GM12874 (cell line): Measurements from ENCODE around the gene CALHM5.

Experiments
- TF ChIP-seq, protein P1 (sequence below): IDR thresholded peaks from 2 replicates; pipeline ENCODE4 v1.5.1; 2011; ENCODE audit warnings: low read depth, mild to moderate bottlenecking, control low read depth, low read length, moderate library complexity; ENCODE audit not compliant: insufficient read depth

CALHM5 gene

DNA sequence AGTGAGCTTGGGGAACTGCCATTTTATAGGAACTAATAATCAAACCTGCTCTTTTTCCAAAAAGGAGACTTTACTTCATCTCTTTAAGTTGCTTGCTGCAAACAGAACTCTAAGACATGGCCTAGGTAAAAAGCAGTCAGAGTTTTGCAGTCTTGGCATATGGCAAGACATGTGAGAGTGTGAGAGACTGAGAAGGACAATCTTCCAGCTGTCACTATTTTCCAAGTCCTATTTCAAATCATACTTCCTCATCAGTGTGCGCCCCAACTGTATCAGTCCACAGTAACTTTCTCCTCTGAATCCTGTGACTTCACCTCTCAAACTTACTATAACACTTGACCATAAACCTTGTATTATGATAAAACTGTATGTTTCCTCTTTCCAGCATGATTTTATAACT, 39.9 kb upstream of the CALHM5 start:
- TF ChIP-seq, protein P1, sequence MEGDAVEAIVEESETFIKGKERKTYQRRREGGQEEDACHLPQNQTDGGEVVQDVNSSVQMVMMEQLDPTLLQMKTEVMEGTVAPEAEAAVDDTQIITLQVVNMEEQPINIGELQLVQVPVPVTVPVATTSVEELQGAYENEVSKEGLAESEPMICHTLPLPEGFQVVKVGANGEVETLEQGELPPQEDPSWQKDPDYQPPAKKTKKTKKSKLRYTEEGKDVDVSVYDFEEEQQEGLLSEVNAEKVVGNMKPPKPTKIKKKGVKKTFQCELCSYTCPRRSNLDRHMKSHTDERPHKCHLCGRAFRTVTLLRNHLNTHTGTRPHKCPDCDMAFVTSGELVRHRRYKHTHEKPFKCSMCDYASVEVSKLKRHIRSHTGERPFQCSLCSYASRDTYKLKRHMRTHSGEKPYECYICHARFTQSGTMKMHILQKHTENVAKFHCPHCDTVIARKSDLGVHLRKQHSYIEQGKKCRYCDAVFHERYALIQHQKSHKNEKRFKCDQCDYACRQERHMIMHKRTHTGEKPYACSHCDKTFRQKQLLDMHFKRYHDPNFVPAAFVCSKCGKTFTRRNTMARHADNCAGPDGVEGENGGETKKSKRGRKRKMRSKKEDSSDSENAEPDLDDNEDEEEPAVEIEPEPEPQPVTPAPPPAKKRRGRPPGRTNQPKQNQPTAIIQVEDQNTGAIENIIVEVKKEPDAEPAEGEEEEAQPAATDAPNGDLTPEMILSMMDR = no peak

GRCh38 chr6:116472706-116473105, 38.7 kb upstream of the CALHM5 start:
- TF ChIP-seq, protein P1 = no peak

GRCh38 chr6:116475141-116475540, 36.3 kb upstream of the CALHM5 start:
- TF ChIP-seq, protein P1 = no peak

- TF ChIP-seq, protein P1 = no peak
These were observed 35.3 kb upstream of the CALHM5 start for GRCh38 chr6:116476002-116476678.

- TF ChIP-seq, protein P1 = no peak
These were observed 28.7 kb upstream of the CALHM5 start for GRCh38 chr6:116482780-116483179.

- TF ChIP-seq, protein P1 = no peak
These were observed 27.8 kb upstream of the CALHM5 start for GRCh38 chr6:116483616-116484015.

DNA sequence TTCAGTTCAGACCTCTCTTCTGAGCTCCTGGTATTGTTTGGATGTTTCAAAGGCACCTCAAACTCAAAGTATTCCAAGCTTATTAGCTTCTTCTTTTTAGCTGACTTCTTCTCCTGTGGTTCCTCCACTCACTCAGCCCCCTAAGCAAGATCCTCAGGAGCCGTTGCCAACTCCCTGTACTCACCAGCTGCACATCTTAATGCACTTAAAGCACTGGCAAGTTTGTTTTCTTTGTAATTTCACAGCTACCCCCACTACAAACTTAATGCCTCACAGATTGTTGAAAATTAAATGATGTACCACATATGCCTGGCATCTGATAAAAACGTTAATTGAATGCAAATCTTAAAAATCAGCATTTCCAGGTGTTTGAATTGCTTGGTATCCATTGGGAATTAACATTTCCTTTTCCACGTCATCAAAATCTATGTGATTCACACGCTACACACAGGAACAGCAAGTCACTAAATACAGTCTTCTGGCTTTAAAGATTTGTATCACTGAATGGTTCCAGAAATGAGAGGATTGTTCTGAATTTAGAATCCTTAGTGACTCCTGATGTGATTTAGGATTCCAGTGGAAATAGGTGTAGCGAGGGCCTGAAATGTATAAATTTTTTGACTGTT, 25.8 kb upstream of the CALHM5 start:
- TF ChIP-seq, protein P1 = no peak
